Activated gamma-delta T cell treated with anti-CD3 and anti-CD28 coated beads, Interleukin-2, amount 50 U/mL, for 16 hours (primary cell): ENCODE results near the gene PPP4R2.
"Not testable (repeated sequence)": the region's sequence is repeated elsewhere in the genome, so short reads cannot be mapped to it uniquely, and the experiment has no call there.

Experiments
- DNase-seq: peaks from one replicate; pipeline ENCODE4 v3.0.0-alpha.2; 2020; ENCODE audit warnings: low read depth

The PPP4R2 gene

GRCh38 chr3:73026111-73026759 is 29.6 kb downstream of the PPP4R2 start:
- no peak for DNase-seq

GRCh38 chr3:73026760-73027113 is 30.1 kb downstream of the PPP4R2 start:
- no peak for DNase-seq

GRCh38 chr3:73028803-73029202 is 32.2 kb downstream of the PPP4R2 start:
- DNase-seq: no peak

GRCh38 chr3:73029321-73029796 is 32.7 kb downstream of the PPP4R2 start:
- no peak for DNase-seq

GRCh38 chr3:73030073-73030597 is 33.5 kb downstream of the PPP4R2 start:
- no peak for DNase-seq

- DNase-seq: no peak
Measured at GRCh38 chr3:73031573-73032103, 35.0 kb downstream of the PPP4R2 start.

- no peak for DNase-seq
Measured at GRCh38 chr3:73036694-73037591, 40.3 kb downstream of the PPP4R2 start.

GRCh38 chr3:73041537-73041936 is 44.9 kb downstream of the PPP4R2 start:
- no peak for DNase-seq

- no peak for DNase-seq
Measured at GRCh38 chr3:73043414-73043813, 46.8 kb downstream of the PPP4R2 start.

GRCh38 chr3:73045391-73045790 is 48.8 kb downstream of the PPP4R2 start:
- DNase-seq: no peak

GRCh38 chr3:73046195-73046594 is 49.6 kb downstream of the PPP4R2 start:
- no peak for DNase-seq

GRCh38 chr3:73049319-73049718 is 52.7 kb downstream of the PPP4R2 start:
- DNase-seq: no peak

GRCh38 chr3:73052857-73053256 is 56.2 kb downstream of the PPP4R2 start:
- DNase-seq: no peak

GRCh38 chr3:73055583-73055982 is 59.0 kb downstream of the PPP4R2 start:
- no peak for DNase-seq

- DNase-seq: no peak
Measured at GRCh38 chr3:73056014-73056844, 59.6 kb downstream of the PPP4R2 start.

GRCh38 chr3:73056845-73057150 is 60.2 kb downstream of the PPP4R2 start:
- DNase-seq: no peak

GRCh38 chr3:73060302-73060723 is 63.7 kb downstream of the PPP4R2 start:
- DNase-seq: no peak

- no peak for DNase-seq
Measured at GRCh38 chr3:73061416-73061815, 64.8 kb downstream of the PPP4R2 start, which contains the start of gene EBLN2. EBLN2 (plus strand) TSS chr3:73061659; CDS start chr3:73062082, 423 bp downstream.

GRCh38 chr3:73066243-73066642 is 69.6 kb downstream of the PPP4R2 start:
- DNase-seq: not testable (repeated sequence)

- DNase-seq: no peak
Measured at GRCh38 chr3:73068419-73068818, 71.8 kb downstream of the PPP4R2 start.

- DNase-seq: no peak
Measured at GRCh38 chr3:73069187-73069586, 72.6 kb downstream of the PPP4R2 start.
